ENCODE results near the gene SDR42E1.

DNA sequence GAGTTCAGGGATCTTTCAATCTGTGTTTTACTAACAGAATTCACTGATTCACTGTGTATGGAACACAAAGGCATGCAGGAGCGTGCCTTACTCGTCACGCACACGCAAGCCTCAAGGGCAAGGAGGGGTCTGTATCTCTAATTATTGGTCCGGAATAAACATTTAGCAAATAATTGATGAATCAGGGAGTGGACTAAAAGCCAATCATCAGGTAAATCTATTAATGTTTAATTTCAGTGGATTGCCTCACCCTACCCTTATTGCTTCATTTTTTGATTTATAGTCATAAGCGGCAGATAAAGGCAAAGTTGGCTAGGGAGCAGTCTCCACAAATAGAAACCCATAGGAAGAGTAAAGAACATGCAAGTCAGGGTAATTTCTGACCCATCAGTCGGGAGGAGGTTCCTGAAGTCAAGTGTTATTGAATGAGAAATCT lies 16.4 kb upstream of the SDR42E1 start:
- TF ChIP-seq YY1 (IDR thresholded peaks at IDR 0.05; ENCODE audit: insufficient read depth, insufficient read length) (no peak), ZNF274 (IDR thresholded peaks at IDR 0.05; ENCODE audit: low read depth, low read length) (no peak), SUZ12 (IDR thresholded peaks at IDR 0.05; ENCODE audit: extremely low read depth, insufficient read depth, insufficient read length) (no peak)

Data from NT2/D1 (cell line).